Right lobe of liver (tissue), 6 donors: ENCODE measurements around the gene EED. TPM values are rescaled to one million over a fixed set of nuclear protein-coding genes. Genes with fewer than 3 reads are reported as not detected.
A peak's percentile ranks its signal among the peaks of the same experiment; 100 is the strongest.

ENCODE experiments used
- ATAC-seq, 4 donors: fragments of 200-7000 bp; cut with Tn5 transposase; one replicate each; pipeline ENCODE4 v1.9.1; 2020; ENCODE audit warnings: mild to moderate bottlenecking in 4 of 4, moderate library complexity in 4 of 4
- DNase-seq, 3 donors: peaks; one replicate each; pipeline ENCODE4 v3.0.0-alpha.2; 2020
- H3K27ac ChIP-seq, 3 donors: fragments of 200-600 bp; one replicate each; pipeline ENCODE4 v1.8.0; 2022
- H3K27me3 ChIP-seq, 2 donors: fragments of 200-600 bp; one replicate each; pipeline ENCODE4 v1.8.0; 2022
- H3K36me3 ChIP-seq, 4 donors: fragments of 200-600 bp; sonication (generic) in 1 of 4; one replicate each; pipeline versions ENCODE4 v1.5.1 to v1.8.0; 2017 to 2022; ENCODE audit warnings: control low read depth in 1 of 4
- H3K4me1 ChIP-seq, 4 donors: fragments of 200-600 bp; sonication (generic) in 1 of 4; one replicate each; pipeline versions ENCODE4 v1.5.1 to v1.8.0; 2017 to 2022; ENCODE audit warnings: control low read depth in 1 of 4
- H3K4me3 ChIP-seq, 3 donors: fragments of 200-600 bp; one replicate each; pipeline ENCODE4 v1.8.0; 2022
- H3K9me3 ChIP-seq, 4 donors: fragments of 200-600 bp; sonication (generic) in 1 of 4; one replicate each; pipeline versions ENCODE4 v1.5.1 to v1.8.0; 2017 to 2022; ENCODE audit warnings: control low read depth in 1 of 4
- POLR2A ChIP-seq: fragments of 450-650 bp; IDR thresholded peaks from one replicate; pipeline ENCODE4 v1.6.1; 2017; ENCODE audit warnings: antibody characterized with exemption, mild to moderate bottlenecking
- WGBS: methylation state at CpG from one replicate; pipeline ENCODE4 v1.1.6; 2018; ENCODE audit warnings: low coverage, low lambda C conversion rate; ENCODE audit not compliant: insufficient coverage; ENCODE audit errors: missing lambda C conversion rate; 5-methylcytosine and 5-hydroxymethylcytosine counted together
- intact Hi-C, 2 donors: fragments of 100-400 bp; cut with DNase I; formaldehyde crosslinking; loops; one replicate each; pipeline versions ENCODE4 v1.11.2 to v1.14.1; 2022
- total RNA-seq, 6 experiments: library from RNA; depleted of rRNA in 2 of 6; stranded (reverse); fragments of >200 nt in 2 of 6; fragmentation: NEBNext Ultra II Directional in 3 of 6; extraction: Animal tissue kit (Norgen Biotek cat#: 25700) in 3 of 6; gene quantifications; one replicate each; pipeline versions ENCODE4 v1.1.0 to v1.2.4, GENCODE V29; 2016 to 2023
- TF ChIP-seq, protein P1 (sequence below), 4 donors: fragments of 200-600 bp in 3 of 4; fragments of 450-650 bp in 1 of 4; IDR thresholded peaks; one replicate each; pipeline versions ENCODE4 v1.5.1 to v1.8.0; 2016 to 2022; ENCODE audit warnings: antibody characterized with exemption in 4 of 4, mild to moderate bottlenecking in 2 of 4
- donor health status: DM: no; HTN: yes; CAD: no.
- donor health status: DM: no; HTN: no; CAD: no.
- donor health status: DM: no; HTN: no; CAD: no.
- donor health status: DM: no; HTN: yes; CAD: no.
- donor health status: DM: no; HTN: yes; CAD: no.

Gene EED
- total RNA-seq, 6 experiments from 2014 or later: 6.7 to 10.4 (median 8.9) TPM

- WGBS: 88% methylated on average over 6 of the region's 6 CpGs
- ATAC-seq (no peak), DNase-seq (no peak)
- Histone ChIP-seq H3K4me1 (no peaks in the 10 kb centered on the region), H3K4me3 (no peak overlapping the region), H3K36me3 (peaks cover 0 to 7% (median 3%) of the 10 kb centered on the region in 4 donors), H3K9me3 (no peaks in the 10 kb centered on the region), H3K27me3 (no peaks in the 10 kb centered on the region), H3K27ac (no peak overlapping the region)
- TF ChIP-seq POLR2A: no peak
- TF ChIP-seq, protein P1, sequence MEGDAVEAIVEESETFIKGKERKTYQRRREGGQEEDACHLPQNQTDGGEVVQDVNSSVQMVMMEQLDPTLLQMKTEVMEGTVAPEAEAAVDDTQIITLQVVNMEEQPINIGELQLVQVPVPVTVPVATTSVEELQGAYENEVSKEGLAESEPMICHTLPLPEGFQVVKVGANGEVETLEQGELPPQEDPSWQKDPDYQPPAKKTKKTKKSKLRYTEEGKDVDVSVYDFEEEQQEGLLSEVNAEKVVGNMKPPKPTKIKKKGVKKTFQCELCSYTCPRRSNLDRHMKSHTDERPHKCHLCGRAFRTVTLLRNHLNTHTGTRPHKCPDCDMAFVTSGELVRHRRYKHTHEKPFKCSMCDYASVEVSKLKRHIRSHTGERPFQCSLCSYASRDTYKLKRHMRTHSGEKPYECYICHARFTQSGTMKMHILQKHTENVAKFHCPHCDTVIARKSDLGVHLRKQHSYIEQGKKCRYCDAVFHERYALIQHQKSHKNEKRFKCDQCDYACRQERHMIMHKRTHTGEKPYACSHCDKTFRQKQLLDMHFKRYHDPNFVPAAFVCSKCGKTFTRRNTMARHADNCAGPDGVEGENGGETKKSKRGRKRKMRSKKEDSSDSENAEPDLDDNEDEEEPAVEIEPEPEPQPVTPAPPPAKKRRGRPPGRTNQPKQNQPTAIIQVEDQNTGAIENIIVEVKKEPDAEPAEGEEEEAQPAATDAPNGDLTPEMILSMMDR (IDR thresholded peaks at IDR 0.05): no peak
- intact Hi-C loops: no loop called here
Observed at GRCh38 chr11:86262387-86262786, 17.8 kb downstream of the EED start.

DNA sequence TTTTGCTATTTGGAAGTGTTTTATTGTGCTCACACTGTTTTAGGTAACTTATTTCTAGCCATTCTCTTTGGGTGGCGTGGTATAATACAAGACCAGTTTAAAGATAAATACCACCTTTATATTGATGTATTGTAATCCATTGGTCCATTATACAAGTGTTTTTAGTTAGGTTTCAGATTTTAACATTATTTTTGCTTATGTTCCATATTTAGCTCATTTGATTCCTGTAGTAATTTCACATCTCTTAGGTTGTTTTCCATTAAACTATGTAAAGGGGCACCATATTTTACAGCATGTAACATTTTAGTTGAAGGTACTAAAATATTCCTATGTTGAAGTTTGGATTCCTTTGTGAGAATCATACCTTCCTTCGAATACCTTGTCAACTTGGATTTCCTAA lies 20.1 kb downstream of the EED start:
- Histone ChIP-seq H3K9me3 (no peaks in the 10 kb centered on the region), H3K4me3 (no peak overlapping the region), H3K27me3 (no peaks in the 10 kb centered on the region), H3K4me1 (no peaks in the 10 kb centered on the region), H3K36me3 (peaks cover 0 to 4% (median 1%) of the 10 kb centered on the region in 4 donors), H3K27ac (no peak overlapping the region)
- no peak for ATAC-seq
- DNase-seq: no peak
- TF ChIP-seq, protein P1 (IDR thresholded peaks at IDR 0.05): no peak
- no peak for TF ChIP-seq POLR2A
- intact Hi-C loops: no loop called here
- WGBS: 94% methylated on average over 2 of the region's 2 CpGs

GRCh38 chr11:86265194-86265593 lies 20.6 kb downstream of the EED start:
- Histone ChIP-seq H3K36me3 (peaks cover 0 to 4% (median 1%) of the 10 kb centered on the region in 4 donors), H3K4me3 (no peak overlapping the region)
- intact Hi-C loops: no loop called here

DNA sequence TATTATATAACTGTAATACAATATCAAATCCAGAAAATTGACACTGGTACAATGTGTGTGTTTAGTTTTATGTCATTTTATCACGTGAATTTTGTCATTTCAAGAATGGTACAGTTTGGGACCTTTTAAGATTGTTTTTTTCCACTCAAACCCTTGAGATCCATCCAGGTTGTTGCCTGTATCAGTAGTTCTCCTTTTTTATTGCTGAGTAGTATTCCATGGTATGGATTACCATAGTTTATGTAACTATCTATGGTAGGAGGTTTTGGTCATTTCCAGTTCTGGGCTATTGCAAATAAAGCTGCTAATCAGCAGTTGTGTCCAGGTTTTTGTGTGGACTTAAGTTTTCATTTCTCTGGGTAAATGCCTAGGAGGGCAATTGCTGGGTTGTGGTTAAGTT lies 25.1 kb downstream of the EED start:
- peaks cover 0 to 2% (median 1%) of the 10 kb centered on the region in 4 donors for H3K36me3 ChIP-seq
- ATAC-seq (no peak), DNase-seq (no peak)
- no peaks in the 10 kb centered on the region for H3K4me1 ChIP-seq
- no peak overlapping the region for H3K27ac ChIP-seq
- intact Hi-C loops: no loop called here
- no peak overlapping the region for H3K4me3 ChIP-seq
- WGBS: 82% methylated on average over 1 of the region's 1 CpG
- H3K27me3 ChIP-seq: no peaks in the 10 kb centered on the region
- no peak for TF ChIP-seq POLR2A
- TF ChIP-seq, protein P1 (IDR thresholded peaks at IDR 0.05): no peak
- H3K9me3 ChIP-seq: no peaks in the 10 kb centered on the region

More at GRCh38 chr11:86265194-86265593, 20.6 kb downstream of the EED start:
- ATAC-seq: no peak
- TF ChIP-seq, protein P1 (IDR thresholded peaks at IDR 0.05): no peak
- TF ChIP-seq POLR2A: no peak
- no peaks in the 10 kb centered on the region for H3K4me1 ChIP-seq
- no peaks in the 10 kb centered on the region for H3K27me3 ChIP-seq
- H3K27ac ChIP-seq: no peak overlapping the region
- no peaks in the 10 kb centered on the region for H3K9me3 ChIP-seq
- no peak for DNase-seq

DNA sequence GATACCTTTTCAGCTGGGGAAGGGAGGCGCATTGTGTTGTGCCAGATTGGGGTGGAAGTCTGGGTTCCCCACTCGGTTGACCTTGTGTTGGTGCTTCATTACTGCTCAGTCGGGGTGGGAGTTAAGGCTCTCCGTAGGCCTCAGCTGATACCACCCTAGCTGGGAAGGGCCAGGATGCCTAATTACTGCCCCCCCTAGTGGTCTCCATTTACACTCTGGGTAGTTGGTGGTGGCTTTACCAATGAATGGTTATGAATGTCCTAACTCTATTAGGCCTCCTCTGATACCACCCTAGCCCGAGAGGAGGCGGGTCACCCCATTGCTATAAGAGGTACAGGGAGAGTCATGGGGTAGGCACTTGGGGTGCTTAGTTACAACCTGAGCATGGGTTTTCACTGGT lies 29.9 kb downstream of the EED start:
- H3K4me1 ChIP-seq: no peaks in the 10 kb centered on the region
- TF ChIP-seq POLR2A: no peak
- TF ChIP-seq, protein P1 (IDR thresholded peaks at IDR 0.05): peak in 1 of 4 donors; percentile 5
- ATAC-seq (no peak), DNase-seq (no peak)
- intact Hi-C loops: no loop called here
- H3K36me3 ChIP-seq: peaks cover 0 to 21% (median 3%) of the 10 kb centered on the region in 4 donors
- H3K27ac ChIP-seq: no peak overlapping the region
- H3K9me3 ChIP-seq: no peaks in the 10 kb centered on the region
- no peak overlapping the region for H3K4me3 ChIP-seq
- no peaks in the 10 kb centered on the region for H3K27me3 ChIP-seq
- WGBS: 90% methylated on average over 4 of the region's 6 CpGs
